Measurements from ENCODE around the gene BIN2. TPM values are rescaled to one million over a fixed set of nuclear protein-coding genes. Genes with fewer than 3 reads are reported as not detected.

The BIN2 gene
- total and polyA plus RNA-seq, 2 of the 13 experiments (the other 11 are each of a cell fraction or from before 2014, with no cell fraction given), result not detected

GRCh38 chr12:51238510-51239334, 85.3 kb downstream of the BIN2 start, which contains the start of gene DAZAP2 (continued):
- TF ChIP-seq ZNF468 (CRISPR knock-in tag; IDR thresholded peaks at IDR 0.05) (peak; percentile 84; the same call in 1 of the 2 replicates), ZNF275 (CRISPR knock-in tag; IDR thresholded peaks at IDR 0.05; ENCODE audit: borderline replicate concordance) (peak; percentile 75; the same call in 1 of the 2 replicates), BCLAF1 (IDR thresholded peaks at IDR 0.05) (no peak), SOX6 (IDR thresholded peaks at IDR 0.05) (no peak), SOX6 (CRISPR knock-in tag; IDR thresholded peaks at IDR 0.05) (peak; percentile 46; the same call in 1 of the 2 replicates), RBM39 (IDR thresholded peaks at IDR 0.05; ENCODE audit: low read depth, low read length, poor library complexity, severe bottlenecking) (peak; percentile 74), ZNF569 (CRISPR knock-in tag; IDR thresholded peaks at IDR 0.05; ENCODE audit: borderline replicate concordance) (no peak), HMG20A (CRISPR knock-in tag; IDR thresholded peaks at IDR 0.05; ENCODE audit: borderline replicate concordance) (no peak), ETV5 (CRISPR knock-in tag; IDR thresholded peaks at IDR 0.05; ENCODE audit: borderline replicate concordance) (peak; percentile 42; the same call in 1 of the 2 replicates), NFE2L1 (CRISPR knock-in tag; IDR thresholded peaks at IDR 0.05; ENCODE audit: borderline replicate concordance) (no peak), CAMTA2 (CRISPR knock-in tag; IDR thresholded peaks at IDR 0.05; ENCODE audit: borderline replicate concordance) (no peak), CSRNP1 (CRISPR knock-in tag; IDR thresholded peaks at IDR 0.05) (peak; percentile 12; the same call in 1 of the 2 replicates), ZBTB7B (CRISPR knock-in tag; IDR thresholded peaks at IDR 0.05) (no peak), ZNF292 (CRISPR knock-in tag; IDR thresholded peaks at IDR 0.05; ENCODE audit: borderline replicate concordance, low read depth) (no peak), ZNF629 (CRISPR knock-in tag; conservative IDR thresholded peaks at IDR 0.05) (no peak), DR1 (CRISPR knock-in tag; IDR thresholded peaks at IDR 0.05) (no peak), SNAPC5 (CRISPR knock-in tag; IDR thresholded peaks at IDR 0.05; ENCODE audit: borderline replicate concordance) (no peak), POLR2AphosphoS2 (IDR thresholded peaks at IDR 0.05; ENCODE audit: low read depth, low read length) (0 out of 2 replicates have a peak, but pooled peaks have one; percentile 39), GFI1 (CRISPR knock-in tag; IDR thresholded peaks at IDR 0.05; ENCODE audit: borderline replicate concordance) (peak; percentile 57; the same call in 1 of the 2 replicates), NFIC (IDR thresholded peaks at IDR 0.05; ENCODE audit: low read length) (no peak)
- TF ChIP-seq, protein P1, sequence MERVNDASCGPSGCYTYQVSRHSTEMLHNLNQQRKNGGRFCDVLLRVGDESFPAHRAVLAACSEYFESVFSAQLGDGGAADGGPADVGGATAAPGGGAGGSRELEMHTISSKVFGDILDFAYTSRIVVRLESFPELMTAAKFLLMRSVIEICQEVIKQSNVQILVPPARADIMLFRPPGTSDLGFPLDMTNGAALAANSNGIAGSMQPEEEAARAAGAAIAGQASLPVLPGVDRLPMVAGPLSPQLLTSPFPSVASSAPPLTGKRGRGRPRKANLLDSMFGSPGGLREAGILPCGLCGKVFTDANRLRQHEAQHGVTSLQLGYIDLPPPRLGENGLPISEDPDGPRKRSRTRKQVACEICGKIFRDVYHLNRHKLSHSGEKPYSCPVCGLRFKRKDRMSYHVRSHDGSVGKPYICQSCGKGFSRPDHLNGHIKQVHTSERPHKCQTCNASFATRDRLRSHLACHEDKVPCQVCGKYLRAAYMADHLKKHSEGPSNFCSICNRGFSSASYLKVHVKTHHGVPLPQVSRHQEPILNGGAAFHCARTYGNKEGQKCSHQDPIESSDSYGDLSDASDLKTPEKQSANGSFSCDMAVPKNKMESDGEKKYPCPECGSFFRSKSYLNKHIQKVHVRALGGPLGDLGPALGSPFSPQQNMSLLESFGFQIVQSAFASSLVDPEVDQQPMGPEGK (CRISPR knock-in tag; IDR thresholded peaks at IDR 0.05), result peak; percentile 82

All from HepG2 (cell line).